Activated naive CD8-positive, alpha-beta T cell treated with anti-CD3 and anti-CD28 coated beads, Interleukin-2, amount 50 U/mL, for 16 hours (primary cell): ENCODE data around the gene L1CAM.

Experiments
- DNase-seq: peaks from one replicate; pipeline ENCODE4 v3.0.0-alpha.2; 2020; ENCODE audit warnings: low read depth, low spot score

The L1CAM gene

GRCh38 chrX:153875391-153876111, 10.4 kb downstream of the L1CAM start:
- DNase-seq, result peak; percentile 24

GRCh38 chrX:153874366-153875125, 11.4 kb downstream of the L1CAM start:
- DNase-seq, result no peak

- no peak for DNase-seq
Observed at GRCh38 chrX:153874085-153874365, 11.9 kb downstream of the L1CAM start.

GRCh38 chrX:153873282-153874084, 12.5 kb downstream of the L1CAM start:
- no peak for DNase-seq

- DNase-seq, result no peak
Observed at GRCh38 chrX:153871946-153872878, 13.8 kb downstream of the L1CAM start.

GRCh38 chrX:153871451-153871850, 14.5 kb downstream of the L1CAM start:
- DNase-seq, result no peak

- DNase-seq, result no peak
Observed at GRCh38 chrX:153870791-153871360, 15.1 kb downstream of the L1CAM start.

- DNase-seq, result no peak
Observed at GRCh38 chrX:153870288-153870690, 15.7 kb downstream of the L1CAM start.

- DNase-seq, result no peak
Observed at GRCh38 chrX:153869473-153870287, 16.3 kb downstream of the L1CAM start.

- no peak for DNase-seq
Observed at GRCh38 chrX:153868576-153869472, 17.1 kb downstream of the L1CAM start.

GRCh38 chrX:153867671-153868070, 18.3 kb downstream of the L1CAM start:
- DNase-seq, result no peak

- no peak for DNase-seq
Observed at GRCh38 chrX:153867139-153867538, 18.8 kb downstream of the L1CAM start.

- DNase-seq, result no peak
Observed at GRCh38 chrX:153866302-153867019, 19.5 kb downstream of the L1CAM start.

- DNase-seq, result no peak
Observed at GRCh38 chrX:153865685-153866084, 20.3 kb downstream of the L1CAM start.

- no peak for DNase-seq
Observed at GRCh38 chrX:153865321-153865580, 20.7 kb downstream of the L1CAM start.

- no peak for DNase-seq
Observed at GRCh38 chrX:153864561-153865320, 21.2 kb downstream of the L1CAM start.

- DNase-seq, result no peak
Observed at GRCh38 chrX:153864101-153864500, 21.9 kb downstream of the L1CAM start.
